ENCODE results near the gene GNPNAT1.

GNPNAT1 gene

DNA sequence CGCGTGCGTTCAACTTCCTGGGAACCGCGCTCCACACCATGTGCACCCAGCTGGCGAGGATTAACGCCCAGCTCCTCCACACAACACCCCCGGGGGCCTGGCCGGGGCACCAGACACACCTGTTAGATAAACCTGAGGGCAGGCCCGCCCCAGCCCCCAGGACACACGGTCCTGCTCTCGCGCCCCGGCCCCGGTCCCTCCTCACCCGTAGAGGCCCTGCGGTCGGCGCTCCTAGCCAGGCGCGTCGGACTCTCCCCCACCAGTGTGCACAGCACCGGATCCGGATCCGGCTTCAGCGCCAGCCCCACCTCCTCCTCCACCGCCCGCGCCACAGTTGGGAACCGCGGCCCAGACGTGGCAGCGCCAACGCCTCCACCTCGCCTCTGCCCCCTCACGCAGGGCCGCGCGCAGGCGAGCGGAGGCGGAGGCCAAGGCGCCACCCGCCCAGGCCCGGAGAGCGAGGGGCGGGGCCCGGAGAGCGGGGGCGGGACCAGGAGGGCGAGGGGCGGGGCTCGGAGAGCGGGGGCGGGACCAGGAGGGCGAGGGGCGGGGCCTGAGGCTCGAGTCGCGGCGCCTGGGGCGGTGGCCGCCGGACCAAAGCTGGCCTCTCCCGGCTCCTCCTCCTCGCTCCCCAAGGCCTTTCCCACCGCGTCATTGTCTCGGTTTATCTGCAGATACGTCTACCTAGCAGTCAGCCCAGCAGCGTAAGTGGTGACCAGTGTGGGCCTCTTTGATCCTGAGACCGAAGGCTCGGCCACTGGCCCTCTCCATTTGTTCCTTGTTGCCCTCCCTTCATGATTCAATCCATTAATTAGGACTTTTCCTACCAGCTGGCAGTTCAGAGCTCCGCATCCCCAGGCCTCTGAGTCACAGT is at the start of gene GNPNAT1:
GNPNAT1 (minus strand) TSS at position 385 of the 874 bp plus-strand sequence. CDS start 6,957 bp downstream, outside the sequence.
- H3K4me3 ChIP-seq (ENCODE audit: low read depth, low read length), result peak within 1 kb of the TSS; percentile 75
- peak; percentile 61 for DNase-seq (ENCODE audit: low read depth)
- TF ChIP-seq, protein P1, sequence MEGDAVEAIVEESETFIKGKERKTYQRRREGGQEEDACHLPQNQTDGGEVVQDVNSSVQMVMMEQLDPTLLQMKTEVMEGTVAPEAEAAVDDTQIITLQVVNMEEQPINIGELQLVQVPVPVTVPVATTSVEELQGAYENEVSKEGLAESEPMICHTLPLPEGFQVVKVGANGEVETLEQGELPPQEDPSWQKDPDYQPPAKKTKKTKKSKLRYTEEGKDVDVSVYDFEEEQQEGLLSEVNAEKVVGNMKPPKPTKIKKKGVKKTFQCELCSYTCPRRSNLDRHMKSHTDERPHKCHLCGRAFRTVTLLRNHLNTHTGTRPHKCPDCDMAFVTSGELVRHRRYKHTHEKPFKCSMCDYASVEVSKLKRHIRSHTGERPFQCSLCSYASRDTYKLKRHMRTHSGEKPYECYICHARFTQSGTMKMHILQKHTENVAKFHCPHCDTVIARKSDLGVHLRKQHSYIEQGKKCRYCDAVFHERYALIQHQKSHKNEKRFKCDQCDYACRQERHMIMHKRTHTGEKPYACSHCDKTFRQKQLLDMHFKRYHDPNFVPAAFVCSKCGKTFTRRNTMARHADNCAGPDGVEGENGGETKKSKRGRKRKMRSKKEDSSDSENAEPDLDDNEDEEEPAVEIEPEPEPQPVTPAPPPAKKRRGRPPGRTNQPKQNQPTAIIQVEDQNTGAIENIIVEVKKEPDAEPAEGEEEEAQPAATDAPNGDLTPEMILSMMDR (IDR thresholded peaks at IDR 0.05; ENCODE audit: low read depth, low read length, missing control alignments), result no peak
- in situ Hi-C loops (cut with HindIII; ENCODE audit: low sequenced_read_pairs), result no loop called here

DNA sequence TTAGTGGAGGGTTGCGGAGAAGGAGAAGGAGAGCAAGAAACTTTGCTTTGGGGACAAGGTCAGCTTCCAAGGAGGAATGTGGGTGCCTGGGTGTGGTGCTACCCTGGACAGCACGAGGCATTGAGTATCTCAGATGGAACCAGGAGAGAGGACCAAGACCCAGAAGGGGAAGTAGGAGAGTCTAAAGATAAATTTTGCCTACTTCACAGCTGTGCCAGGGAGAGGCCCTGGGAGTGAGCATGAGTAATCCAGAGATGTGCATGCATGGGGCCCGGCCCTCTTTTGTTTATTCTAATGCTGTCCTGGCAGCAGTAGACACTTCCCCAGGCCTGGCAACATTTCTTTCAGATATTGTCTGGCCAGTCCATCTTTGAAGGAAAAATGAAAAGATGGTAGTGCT is 49.5 kb upstream of the GNPNAT1 start:
- in situ Hi-C loops (cut with HindIII; ENCODE audit: low sequenced_read_pairs), result no loop called here
- no peak overlapping the region for H3K4me3 ChIP-seq (ENCODE audit: low read depth, low read length)
- TF ChIP-seq, protein P1 (IDR thresholded peaks at IDR 0.05; ENCODE audit: low read depth, low read length, missing control alignments), result no peak
- DNase-seq (ENCODE audit: low read depth), result no peak

DNA sequence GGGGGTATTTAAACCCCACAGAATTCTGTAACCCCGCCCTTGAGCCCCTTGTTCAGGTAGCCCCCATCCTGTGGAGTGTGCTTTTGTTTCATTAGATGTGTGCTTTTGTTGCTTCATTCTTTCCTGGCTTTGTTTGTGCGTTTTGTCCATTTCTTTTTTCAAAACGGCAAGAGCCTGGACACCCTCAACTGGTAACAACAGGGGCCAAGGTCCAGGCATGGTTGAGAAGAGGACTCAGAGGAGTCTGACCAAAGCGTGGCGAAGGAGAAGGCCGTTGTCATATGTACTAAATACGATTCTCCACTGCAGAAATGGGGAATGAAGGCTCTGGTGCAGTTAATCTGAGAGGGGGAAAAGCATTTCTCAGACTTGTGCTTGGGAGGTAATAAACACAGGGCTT is 46.0 kb upstream of the GNPNAT1 start:
- TF ChIP-seq, protein P1 (IDR thresholded peaks at IDR 0.05; ENCODE audit: low read depth, low read length, missing control alignments), result no peak
- in situ Hi-C loops (cut with HindIII; ENCODE audit: low sequenced_read_pairs), result no loop called here
- DNase-seq (ENCODE audit: low read depth), result no peak

DNA sequence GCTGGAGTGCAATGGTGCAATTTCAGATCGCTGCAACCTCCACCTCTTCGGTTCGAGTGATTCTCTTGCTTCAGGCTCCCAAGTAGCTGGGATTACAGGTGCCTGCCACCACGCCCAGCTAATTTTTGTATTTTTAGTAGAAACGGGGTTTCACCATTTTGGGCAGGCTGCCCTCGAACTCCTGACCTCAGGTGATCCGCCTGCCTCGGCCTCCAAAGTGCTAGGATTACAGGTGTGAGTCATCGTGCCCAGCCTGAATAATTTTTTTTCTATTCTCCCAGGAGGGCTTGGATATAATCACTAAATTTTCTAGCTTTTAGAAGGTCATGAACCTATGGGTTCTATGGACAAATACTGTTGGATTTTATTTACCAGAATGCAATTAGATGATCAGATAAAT is 44.7 kb upstream of the GNPNAT1 start:
- H3K4me3 ChIP-seq (ENCODE audit: low read depth, low read length), result no peak overlapping the region
- TF ChIP-seq, protein P1 (IDR thresholded peaks at IDR 0.05; ENCODE audit: low read depth, low read length, missing control alignments), result no peak
- in situ Hi-C loops (cut with HindIII; ENCODE audit: low sequenced_read_pairs), result no loop called here
- no peak for DNase-seq (ENCODE audit: low read depth)

More for the DNA sequence above, 46.0 kb upstream of the GNPNAT1 start:
- no peak overlapping the region for H3K4me3 ChIP-seq (ENCODE audit: low read depth, low read length)

DNA sequence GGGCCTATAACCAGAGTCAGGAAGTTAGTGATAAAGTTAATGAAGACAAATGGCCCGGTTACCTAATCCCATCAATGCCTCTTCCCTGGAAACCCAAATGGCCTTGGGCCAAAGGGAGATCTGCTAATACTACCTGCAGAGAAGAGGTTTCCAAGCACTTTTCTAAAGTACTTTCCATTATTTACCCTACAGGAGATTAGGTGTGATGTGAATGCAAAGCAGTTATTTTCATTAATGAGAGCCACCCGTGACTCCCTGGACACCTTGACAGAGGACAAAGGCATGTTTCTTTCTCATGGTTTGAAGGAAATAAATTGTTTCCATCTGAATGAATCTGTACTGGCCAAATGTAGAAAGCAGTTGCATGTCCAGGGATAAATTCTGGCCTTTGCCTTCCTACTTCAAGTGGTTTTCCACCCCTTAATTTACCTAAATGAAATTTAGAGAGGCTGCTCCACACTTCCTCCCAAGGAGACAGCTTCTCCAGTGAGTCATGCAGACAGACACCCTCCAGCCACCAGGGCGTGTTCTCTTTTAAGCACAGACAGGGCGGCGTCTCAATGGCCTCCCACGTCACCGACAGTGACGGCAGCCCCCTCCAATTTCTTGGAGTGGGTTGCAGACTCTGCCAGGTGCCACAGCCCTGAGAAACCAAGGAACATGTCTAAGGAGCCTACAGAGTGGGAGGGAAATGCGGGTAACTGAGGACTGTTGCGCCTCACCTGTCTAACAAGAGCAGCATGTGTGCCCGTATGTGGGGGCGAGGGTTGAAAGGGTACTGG is 43.9 kb upstream of the GNPNAT1 start:
- TF ChIP-seq, protein P1 (IDR thresholded peaks at IDR 0.05; ENCODE audit: low read depth, low read length, missing control alignments), result no peak
- no peak for DNase-seq (ENCODE audit: low read depth)
- no peak overlapping the region for H3K4me3 ChIP-seq (ENCODE audit: low read depth, low read length)
- in situ Hi-C loops (cut with HindIII; ENCODE audit: low sequenced_read_pairs), result no loop called here

DNA sequence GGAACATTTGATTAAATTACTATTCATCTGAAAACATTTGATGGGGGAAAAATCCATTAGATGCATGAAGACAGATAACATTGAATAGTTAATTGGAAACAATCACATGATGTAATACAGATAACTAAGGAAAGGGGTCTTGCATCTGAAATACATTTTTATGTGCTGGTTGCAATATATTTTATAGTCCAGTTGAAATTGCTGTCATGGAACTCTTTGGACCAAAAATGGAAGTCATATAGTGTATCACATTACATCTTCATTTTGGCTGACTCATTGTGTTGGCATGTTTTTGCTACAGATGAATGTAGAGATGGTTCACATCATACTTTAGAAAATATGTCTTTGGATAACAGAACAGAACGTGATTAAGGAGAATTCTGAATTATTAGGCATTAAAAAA is 43.0 kb upstream of the GNPNAT1 start:
- no peak overlapping the region for H3K4me3 ChIP-seq (ENCODE audit: low read depth, low read length)
- in situ Hi-C loops (cut with HindIII; ENCODE audit: low sequenced_read_pairs), result no loop called here
- TF ChIP-seq, protein P1 (IDR thresholded peaks at IDR 0.05; ENCODE audit: low read depth, low read length, missing control alignments), result no peak
- peak; percentile 63 for DNase-seq (ENCODE audit: low read depth)

Data from astrocyte of the cerebellum (primary cell).